Superior temporal gyrus (tissue), 1 donor: Measurements from ENCODE around the gene INSIG2.

Source experiments
- DNase-seq: peaks from one replicate; pipeline ENCODE4 v3.0.0-alpha.2; 2016; ENCODE audit errors: extremely low spot score

Gene INSIG2

DNA sequence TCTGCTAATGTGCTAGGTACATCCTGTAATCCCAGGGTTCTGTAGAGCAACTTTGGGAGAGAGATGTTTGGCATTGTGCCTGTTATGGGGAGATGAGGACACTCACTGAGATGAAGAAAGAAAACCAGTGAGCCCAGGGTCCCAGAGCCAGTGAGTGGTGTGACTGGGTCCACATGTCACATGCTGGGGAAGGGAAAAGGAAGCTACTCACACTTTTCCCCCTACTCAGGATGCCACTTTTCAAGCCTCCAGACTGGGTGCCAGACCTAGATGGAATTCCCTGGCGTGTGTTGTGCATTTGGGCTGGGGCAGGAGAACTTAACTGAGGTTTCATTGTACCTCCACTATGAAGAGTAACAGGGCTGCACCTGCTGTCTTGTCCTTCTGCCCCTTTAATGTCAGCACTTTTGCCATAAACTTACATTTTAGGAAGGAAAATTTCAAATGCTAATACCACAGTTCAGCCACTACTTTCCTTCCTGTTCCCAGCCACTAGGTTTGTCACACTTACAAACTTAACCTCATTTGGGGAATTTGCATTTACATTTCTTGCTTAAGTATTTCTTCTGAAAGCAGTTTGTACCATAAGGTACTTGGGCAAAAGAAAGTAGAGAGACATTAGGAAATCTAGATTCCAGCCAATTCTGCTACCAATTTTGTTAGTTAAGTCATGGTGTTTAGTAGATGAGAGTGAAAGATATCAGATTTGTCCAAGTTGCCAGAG, 10.2 kb downstream of the INSIG2 start:
- no peak for DNase-seq

DNA sequence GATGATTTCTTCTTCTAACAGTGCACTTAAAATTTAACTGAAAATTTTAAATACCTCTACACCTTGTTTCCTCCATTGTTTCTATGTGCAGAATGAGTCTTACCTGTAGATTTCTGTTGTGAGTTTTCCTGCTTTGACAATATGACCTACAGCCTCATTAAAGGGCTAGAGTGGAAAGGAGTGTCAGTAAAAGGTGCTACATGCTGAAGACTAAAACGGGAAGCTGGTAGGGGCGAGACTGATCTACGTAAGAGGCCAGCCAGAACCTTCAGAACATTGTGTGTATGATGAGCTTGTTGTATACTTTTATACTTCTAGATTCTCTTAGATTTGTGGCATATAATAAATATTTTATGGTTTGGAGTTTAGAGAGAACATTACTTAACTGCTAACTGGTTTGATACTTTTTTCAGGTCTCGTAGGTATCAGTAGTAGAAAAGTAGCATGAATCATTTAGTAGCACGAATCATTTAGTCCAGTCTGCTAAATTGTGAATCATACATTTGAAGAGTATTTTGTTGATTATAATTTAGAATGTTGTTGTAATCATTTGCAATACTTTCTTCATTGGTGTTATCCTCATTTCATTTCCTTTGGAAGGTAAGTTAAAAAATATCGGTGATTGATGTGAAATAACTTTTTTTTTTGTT, 14.3 kb downstream of the INSIG2 start:
- DNase-seq = no peak

DNA sequence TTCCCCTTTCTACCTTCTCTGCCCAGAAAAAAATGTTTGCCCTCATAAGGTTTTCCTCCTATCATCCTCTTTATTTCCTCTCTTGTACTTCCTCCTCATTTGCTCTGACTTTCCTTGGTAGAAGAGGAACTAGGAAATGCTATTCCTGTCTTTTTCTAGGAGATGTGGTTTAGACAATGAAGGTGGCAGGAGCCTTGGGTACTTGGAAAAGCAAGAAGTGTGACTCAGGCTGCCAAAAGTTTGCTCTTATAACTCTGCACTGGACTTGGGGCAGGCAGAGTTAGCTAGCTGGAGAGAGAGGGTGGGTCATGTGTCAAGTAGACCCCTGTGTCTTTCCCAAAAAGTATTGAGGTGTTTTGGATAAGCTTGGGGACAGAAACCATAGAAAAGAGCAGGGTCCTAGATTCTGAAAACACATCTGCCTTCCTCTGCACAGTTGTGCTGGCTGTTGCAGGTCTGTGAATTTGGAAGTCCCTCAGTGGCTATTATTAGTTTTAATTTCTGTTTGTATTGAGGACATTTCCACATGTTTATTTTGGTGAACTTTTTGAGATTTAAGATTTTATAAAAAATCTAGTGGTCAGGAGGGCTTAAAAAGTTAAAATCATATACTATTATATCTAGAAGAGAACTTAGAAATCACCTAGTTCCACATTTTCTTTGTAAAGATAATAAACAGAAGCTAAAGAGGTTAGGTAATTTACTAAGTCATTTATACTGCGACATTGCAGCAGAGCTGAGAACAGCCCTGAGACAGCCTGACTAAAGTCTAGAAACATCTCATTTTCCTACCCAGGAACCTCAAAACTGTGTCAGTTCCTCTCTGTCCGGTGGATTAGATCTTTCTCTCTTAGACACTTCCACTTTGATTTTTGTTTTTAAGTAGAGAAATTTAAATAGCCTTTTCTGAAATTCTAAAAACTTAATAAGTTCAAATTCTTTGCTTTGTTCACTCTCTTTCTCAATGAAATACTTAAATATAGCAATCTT, 16.0 kb downstream of the INSIG2 start:
- no peak for DNase-seq

DNA sequence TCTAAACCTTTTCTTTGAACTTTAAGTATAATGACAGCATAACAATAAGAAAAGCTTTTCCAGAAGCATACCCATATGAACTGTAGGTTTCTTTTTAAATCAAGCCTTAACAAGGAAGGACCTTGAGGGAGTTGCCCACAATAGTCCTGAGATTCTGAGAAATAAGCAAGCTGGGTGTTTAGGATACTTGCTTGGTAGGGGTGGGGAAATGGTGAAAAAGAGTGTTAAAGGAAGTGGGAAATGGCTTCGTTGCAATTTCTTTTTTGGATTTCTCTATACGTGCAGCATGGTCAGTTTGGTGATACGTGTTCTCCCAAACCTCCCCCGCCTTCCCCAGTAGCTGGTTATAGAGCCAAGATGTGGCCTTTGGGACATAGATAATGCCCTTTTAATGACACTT, 17.2 kb downstream of the INSIG2 start:
- no peak for DNase-seq

DNA sequence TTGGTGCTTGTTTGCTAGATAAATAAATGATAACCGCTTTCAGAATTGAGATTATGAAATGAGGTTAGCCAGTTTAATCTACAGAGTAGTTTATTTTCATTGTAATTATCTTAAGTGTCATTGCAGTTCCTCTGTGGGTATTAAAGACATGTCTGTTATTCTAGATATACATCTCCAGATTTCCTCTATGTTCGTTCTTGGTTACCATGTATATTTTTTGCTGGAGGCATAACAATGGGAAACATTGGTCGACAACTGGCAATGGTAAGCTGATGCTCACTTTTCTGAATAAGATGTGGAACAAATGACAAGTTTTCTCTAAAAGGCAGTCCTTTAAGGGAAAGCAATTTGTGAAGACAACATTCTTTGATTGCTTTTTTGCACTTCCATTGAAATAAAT, 18.7 kb downstream of the INSIG2 start:
- DNase-seq = no peak

DNA sequence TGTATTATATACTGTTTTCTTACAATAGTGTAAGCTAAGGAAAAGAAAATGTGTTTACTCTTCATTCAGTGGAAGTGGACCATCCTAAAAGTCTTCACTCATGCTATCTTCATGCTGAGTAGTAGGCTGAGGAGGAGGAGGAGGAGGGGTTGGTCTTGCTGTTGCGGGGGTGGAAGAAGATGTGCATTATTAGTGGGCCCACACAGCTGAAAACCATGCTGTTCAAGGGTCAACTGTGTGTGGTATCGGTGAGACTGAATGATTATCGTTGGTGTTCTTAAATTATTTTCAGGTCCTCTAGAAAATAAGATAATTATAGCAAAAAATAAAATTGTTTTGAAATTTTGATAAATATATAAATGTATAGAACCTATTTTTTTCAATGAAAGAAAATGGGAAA, 22.0 kb downstream of the INSIG2 start:
- no peak for DNase-seq

DNA sequence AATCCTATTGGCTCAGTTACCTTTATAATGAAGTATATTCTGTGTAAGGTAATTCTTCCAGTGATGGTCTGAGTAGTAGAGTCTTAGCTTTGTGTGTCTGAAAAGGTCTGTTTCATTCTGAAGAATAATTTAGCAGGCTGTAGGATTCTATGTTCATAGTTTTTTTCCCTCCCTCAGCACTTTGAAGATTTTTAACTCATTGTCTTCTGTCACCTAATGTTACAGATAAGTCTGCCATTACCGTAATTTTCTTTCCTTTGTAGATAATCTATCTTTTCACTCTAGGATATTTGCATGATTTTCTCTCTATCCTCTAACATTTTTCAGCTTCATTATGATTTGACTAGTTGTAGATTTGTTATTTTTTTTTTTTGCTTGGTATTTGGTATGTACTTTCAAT, 22.7 kb downstream of the INSIG2 start:
- no peak for DNase-seq

DNA sequence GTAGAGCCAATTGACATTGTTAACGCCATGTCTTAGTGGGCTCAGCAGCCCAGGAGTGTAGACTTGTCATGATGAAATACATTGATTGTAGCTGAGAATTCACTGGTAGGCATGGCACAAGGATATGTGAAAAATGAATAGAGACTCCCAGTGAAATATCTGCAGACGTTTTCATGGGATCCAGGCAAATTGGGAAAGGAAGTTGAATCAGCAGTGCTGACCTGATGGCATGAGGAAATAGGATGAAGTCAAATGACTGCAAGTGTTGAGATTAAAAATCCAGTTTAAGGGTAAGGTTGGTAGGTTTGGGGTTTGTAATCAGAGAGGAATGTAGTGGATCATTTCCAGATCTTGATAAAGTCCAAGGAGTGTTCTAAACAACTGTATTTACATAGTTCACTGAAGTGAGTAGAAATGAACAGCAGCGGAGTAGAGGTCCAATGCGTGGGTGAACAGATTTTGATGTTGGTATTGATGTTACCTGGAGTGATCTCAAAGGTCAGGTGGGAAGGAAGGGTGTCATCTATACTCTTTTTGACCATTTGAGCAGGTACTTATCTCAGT, 24.6 kb downstream of the INSIG2 start:
- DNase-seq = no peak

DNA sequence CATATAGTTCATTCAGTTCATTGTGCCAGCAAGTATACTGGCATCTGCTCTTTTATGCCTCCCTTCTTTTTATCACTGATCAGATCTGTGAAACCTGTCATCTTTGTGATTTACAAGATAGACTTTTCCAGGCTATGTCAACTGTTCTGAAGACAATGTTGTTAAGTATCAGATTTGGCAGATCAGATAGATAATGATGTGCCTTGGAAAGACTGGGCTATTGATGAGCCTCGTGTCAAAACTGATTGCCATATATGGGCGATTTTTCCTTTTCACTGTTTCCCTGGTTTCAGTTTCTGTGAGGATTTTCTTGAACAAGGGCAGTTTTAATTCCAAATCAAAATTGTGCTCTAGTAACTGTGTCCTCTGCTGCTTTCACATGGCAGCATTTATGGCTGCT, 26.6 kb downstream of the INSIG2 start:
- no peak for DNase-seq

DNA sequence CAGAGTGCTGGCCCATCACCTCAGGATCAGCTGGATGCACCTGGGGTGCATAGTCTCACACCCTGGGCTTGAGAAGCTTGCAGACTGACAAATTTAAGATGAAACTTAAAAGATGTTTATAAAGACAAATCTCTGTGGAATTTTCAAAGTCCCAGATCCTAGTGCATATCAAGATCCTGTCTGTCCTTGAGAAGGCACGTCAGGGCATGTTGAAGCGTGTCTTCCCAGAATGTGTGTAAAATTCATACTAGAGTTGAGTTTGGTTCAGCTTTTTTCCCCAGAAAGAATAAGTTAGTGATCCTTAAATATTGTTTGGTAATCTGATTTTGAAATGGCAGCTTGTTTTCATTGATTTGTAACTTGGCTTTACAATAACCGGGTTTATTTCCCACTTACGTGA, 27.5 kb downstream of the INSIG2 start:
- DNase-seq = no peak

DNA sequence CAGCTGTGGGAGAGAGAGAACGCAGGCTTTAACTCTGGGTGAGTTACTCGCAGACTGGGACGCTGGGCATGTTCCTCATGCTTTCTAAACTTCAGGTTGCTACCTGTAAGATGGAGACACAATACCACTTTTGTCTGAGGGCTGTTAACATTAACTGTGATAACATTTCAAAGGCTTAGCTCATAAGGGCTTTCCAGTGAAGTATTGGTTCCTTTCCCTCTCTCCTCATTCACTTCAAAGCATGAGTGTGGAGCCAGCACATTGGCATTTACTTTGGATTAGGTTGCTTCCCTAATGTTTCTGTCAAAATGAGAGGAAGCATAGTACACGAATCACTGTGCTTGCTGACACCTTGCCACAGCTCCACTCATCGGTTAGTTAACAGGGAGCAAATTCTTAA, 30.2 kb downstream of the INSIG2 start:
- no peak for DNase-seq

DNA sequence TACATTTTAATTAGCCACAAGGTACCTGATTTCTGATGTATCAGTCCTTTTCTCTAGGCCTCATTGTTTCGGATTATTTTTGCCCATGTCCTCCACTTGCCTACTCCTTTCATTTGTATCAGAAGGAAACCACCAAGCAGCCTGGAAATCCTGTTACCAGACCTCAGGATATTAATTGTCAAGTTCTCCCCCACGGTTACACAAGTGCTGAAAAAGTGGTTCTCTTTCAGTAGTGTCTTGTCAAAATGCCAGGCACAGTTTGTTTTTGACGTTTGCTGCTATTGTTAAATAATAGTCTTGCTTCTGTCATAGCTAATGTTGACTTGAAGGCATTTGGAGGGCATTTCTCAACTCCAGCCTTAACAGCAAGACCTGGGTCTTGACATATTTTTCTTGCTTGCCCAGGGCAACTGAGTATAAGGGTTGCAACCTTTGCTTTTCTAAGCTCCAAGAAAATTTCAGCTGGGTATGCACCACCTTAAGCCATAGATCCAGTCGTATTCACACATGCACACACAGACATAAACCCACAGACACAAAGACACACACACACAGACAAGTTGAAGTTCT, 31.0 kb downstream of the INSIG2 start:
- DNase-seq = no peak

DNA sequence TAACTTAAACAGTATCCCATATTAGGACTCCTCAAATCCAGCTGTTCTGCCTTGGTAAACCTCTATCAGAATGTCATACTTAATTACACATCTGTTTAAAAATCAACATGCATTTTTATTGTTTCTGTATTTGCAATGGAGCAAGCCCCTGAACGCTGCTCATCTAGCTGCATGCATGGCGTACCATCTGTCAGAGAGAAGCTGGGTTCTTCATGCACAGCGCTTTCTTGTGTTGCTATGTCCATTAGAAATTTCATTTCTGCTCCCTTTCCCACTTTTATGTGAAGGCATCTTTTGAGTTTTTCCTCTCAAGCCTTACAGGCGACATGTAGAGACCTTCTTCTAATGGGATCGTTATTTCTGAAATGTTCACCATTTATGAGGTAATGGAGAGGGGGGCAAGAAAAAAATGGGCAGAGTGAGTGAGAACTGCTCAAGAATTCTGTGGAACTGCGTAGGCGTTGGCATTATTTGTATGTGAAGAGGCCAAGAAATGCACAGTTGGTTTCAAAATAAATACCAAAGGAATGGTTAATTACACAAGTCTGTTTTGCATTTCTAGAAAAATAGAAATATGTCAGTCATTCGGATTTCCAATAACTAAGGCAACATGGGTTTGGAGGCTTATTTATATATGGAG, 31.6 kb downstream of the INSIG2 start:
- no peak for DNase-seq

DNA sequence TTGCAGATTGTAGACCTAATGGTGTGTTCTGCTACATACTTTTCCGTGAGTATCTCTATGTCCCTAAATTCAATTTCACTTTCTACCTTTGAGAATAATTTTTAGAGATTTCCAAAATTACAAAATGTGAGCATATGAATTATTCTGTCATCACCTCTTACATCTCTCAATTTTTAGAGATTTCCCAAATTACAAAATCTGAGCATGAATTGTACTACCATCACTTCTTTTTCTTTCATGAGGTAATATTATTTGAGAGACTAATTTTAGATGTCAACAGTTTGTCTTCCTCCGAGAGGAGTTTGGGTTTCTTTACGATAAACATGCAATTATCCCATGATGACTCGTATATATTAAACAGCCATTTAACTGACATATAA, 32.1 kb downstream of the INSIG2 start:
- no peak for DNase-seq

DNA sequence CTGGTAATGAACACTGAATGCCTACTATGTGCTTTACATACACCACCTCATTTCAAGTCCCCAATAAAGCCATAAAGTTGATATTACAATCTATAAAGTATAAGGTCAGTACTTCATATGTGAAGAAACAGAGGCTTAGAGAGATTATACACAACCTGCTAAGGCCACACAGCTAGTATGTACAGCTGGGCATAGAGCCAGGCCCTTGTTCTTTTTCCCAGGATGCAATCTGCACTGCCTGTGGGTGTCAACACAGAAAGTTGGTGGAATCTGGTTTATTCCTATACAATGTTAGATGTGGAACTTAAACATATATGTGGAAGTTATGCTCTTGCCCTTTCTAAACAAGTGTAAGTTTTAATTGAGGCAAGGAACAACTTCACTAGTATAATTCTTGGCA, 32.8 kb downstream of the INSIG2 start:
- no peak for DNase-seq

DNA sequence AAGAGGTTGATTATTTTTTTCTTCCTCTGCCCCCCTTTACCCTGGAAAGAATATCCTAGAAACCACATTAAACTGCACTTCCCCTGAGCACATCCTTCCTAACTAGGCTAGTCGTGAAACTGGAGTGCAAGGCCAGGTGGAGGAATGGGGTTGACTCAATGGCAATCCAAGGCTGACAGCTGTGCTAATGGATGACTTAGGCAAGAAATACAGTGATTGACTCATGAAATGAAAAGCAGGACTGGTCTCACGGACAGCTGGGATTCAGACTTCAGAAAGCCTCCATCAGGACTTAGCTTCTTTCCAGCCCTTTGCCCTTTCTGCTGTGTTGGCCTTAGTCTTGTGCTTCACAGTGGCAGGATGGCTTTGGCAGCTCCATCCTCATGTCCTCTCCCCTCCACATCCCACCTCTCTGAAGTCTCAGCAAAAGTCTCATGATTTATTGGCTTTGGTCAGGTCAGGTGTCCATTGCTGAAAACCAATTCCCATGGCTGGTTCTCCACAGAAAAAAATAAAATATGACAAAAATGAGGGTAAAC, 33.8 kb downstream of the INSIG2 start:
- DNase-seq = no peak

DNA sequence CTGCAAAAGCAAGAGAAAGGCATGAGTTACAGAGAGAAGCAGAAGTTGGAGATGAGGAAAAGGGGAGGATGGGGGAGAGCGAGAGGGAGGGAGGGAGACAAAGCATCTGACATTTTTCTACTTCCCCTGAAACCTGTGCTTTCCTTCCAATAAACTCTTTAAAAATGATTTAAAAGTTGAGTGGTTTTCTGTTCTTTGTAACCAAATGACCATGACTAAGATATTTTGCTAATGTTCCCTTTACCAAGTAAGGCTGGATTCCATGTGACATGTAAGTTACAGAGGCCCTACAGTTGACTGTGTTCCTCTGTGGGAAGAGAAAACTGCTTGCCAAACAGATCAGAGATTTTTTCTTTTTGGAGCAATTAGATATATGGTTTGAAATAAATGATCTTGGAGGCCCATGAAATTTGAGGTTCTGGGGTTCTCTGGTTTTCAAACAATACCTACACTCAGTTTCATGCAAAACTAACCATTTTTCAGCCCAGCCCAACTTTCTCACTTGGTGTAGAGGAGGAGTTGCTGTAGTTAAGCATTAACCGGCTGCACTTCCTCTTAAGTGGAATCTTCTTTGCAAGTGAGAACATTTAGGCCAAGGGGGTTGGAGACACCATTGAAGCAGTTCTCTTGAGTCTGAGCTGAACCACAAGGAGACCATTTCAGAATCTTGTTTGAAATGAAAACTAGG, 34.5 kb downstream of the INSIG2 start:
- DNase-seq = no peak

DNA sequence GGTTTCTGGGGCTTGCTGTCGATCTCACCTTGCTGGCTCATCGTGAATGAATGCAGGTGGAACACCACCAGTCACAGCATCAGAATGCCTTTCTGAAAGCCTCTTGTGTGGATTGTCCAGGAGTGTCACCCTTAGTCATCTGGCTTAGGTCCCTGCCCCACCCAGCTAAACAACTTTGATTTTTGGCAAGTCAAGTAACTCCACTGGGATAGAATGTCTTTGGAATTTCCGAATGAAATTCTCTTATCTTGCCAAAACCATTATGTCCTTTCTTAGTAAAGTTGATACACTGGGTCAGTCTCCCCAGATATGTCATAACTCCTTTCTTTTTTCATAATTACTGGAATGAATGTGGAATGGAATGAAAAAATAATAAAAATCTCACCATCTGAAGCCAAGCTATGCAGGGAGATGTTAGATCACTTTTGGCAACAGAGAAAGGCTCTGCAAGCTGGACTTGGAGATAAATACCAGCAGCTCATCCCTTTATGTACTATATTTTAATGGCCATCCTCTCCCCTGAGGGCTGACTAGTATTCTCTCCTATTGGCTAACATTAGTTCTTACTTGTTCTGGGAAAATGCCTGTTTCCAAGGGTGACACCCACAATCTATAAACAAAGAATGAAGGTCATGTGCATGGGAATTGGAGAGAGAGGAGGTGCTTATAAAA, 35.4 kb downstream of the INSIG2 start:
- no peak for DNase-seq

DNA sequence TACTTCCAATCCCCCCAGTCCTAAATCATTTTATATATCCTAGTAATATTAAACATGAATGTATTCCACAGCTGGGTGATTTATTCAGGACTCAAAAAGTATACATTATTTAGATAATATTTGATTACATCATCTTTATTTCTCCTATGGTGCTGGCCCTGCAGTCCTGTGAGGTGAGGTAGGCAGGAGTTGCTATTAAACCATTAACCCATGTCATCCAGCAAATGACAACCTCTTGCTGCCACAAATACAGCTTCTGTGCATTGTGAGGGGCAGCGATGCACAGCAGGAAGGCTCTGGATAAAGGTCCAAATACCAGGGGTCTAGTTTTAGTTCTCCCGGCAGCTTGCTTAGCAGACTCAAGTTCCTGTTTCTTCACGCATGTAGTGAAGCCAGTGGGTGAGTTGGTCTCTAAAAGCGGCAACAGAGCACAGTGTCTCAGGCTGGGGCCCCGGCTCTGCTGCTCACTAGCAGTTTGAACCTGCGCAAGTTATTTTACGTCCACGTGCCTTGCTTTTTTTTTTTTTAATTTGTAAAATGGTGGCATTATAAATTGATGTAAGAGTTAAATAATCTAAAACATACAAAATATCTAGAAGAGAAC, 36.1 kb downstream of the INSIG2 start:
- no peak for DNase-seq

DNA sequence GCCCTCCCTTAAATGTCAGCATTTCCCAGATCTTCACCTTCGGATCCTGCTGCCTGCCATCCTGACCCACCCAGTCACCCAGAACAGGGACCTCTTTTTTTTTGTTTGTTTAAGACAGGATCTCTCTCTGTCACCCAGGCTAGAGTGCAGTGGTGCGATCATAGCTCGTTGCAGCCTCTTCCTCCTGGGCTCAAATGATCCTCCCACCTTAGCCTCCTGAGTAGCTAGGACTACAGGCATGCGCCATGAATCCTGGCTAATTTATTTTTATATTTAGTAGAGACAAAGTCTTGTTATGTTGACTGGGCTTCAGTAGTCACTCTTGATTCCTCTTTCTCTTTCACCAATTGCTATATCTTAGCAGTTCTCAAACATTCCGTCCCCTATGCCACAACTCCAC, 39.0 kb downstream of the INSIG2 start:
- DNase-seq = no peak
